ENCODE measurements around the gene DNAAF2.
A peak's percentile ranks its signal among the peaks of the same experiment; 100 is the strongest.
"Not testable (repeated sequence)": the region's sequence is repeated elsewhere in the genome, so short reads cannot be mapped to it uniquely, and the experiment has no call there.

DNAAF2 gene

GRCh38 chr14:49622022-49622607, 12.9 kb downstream of the DNAAF2 start:
- DNase-seq (ENCODE audit: low read depth), result no peak

- DNase-seq (ENCODE audit: low read depth), result peak; percentile 49
These were observed 13.7 kb downstream of the DNAAF2 start for GRCh38 chr14:49621114-49621881.

GRCh38 chr14:49620182-49621113, 14.6 kb downstream of the DNAAF2 start, which contains the start of the genes MGAT2 and RPL36AL:
Gene MGAT2, plus strand, starts transcription at chr14:49620799. Its CDS starts 470 bp downstream, at chr14:49621269.
Gene RPL36AL, minus strand, starts transcription at chr14:49620626. Its CDS starts 1,522 bp downstream, at chr14:49619104.
- peak; percentile 90 for DNase-seq (ENCODE audit: low read depth)

GRCh38 chr14:49619730-49620129, 15.3 kb downstream of the DNAAF2 start:
- no peak for DNase-seq (ENCODE audit: low read depth)

DNA sequence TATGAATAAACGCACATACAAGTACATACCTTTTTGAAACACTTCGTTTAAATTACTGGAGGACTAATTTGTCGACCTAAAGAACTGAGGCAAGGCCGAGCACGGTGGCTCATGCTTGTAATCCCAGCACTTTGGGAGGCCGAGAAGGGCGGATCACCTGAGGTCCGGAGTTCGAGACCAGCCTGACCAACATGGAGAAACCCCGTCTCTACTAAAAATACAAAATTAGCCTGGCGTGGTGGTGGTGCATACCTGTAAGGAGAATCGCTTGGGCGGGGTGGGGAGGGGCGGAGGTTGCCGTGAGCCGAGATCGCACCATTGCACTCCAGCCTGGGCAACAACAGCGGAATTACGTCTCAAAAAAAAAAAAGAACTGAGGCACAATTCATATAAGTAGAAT, 15.8 kb downstream of the DNAAF2 start:
- not testable (repeated sequence) for DNase-seq (ENCODE audit: low read depth)

- DNase-seq (ENCODE audit: low read depth), result no peak
These were observed 17.1 kb downstream of the DNAAF2 start for GRCh38 chr14:49617852-49618519.

- no peak for DNase-seq (ENCODE audit: low read depth)
These were observed 19.3 kb downstream of the DNAAF2 start for GRCh38 chr14:49615776-49616175.

- no peak for DNase-seq (ENCODE audit: low read depth)
These were observed 20.8 kb downstream of the DNAAF2 start for GRCh38 chr14:49614196-49614595.

GRCh38 chr14:49612671-49613070, 22.4 kb downstream of the DNAAF2 start:
- no peak for DNase-seq (ENCODE audit: low read depth)

DNA sequence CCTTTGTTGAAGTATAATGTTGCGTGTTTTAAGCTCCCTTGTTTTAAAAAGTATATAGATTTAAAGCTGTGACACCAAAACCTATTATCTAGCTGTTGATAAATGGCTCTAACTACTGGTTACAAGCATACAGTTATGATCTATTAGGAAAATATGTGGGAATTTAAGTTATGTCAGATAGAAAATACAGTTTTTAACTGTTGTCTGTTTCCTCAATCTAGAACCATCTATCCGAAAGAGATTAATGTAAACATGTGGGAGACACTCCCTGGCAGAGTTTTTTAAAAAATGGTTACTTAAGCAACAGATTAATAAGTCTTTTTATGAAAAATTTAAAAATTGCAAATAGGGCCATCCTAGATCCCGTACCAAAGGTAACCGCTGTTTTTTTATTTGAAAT, 22.8 kb downstream of the DNAAF2 start:
- DNase-seq (ENCODE audit: low read depth), result no peak

- no peak for DNase-seq (ENCODE audit: low read depth)
These were observed 27.5 kb downstream of the DNAAF2 start for GRCh38 chr14:49607583-49607982.

DNA sequence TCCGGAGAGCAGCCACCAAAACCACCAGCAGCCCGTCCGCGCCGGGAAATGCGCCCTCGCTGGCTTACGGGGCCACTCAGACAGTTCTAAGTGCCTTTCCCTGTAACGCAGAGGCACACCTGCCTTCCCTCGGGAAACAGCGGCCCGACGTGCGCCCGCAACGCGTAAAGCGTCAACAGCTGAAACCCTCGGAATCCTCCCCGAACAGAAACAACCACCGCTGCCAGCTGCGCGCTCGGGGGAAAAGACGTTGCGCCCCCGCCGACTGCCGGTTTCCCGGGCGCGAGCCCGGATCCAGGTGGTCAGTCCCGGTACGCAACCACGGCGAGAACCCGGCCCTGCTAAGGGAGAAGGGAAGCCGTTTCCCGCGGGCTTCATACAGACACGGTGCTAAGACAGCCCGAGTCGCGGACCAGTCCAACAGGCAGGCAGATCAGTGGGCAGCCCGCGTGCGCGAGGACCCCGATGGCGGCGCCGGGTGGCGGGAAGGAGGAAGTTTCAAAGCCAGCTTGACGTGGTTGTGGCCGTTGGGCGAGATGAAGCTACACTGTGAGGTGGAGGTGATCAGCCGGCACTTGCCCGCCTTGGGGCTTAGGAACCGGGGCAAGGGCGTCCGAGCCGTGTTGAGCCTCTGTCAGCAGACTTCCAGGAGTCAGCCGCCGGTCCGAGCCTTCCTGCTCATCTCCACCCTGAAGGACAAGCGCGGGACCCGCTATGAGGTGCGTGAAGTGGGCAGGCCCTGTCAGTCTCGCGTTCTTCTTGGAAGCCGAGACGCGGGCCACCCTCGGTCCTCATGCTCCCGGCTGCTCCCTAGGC, 36.4 kb downstream of the DNAAF2 start, which contains the start of gene LRR1:
LRR1 (plus strand) TSS at position 456 of the 816 bp plus-strand sequence; CDS start at position 537, 81 bp downstream.
- DNase-seq (ENCODE audit: low read depth), result peak; percentile 78

DNA sequence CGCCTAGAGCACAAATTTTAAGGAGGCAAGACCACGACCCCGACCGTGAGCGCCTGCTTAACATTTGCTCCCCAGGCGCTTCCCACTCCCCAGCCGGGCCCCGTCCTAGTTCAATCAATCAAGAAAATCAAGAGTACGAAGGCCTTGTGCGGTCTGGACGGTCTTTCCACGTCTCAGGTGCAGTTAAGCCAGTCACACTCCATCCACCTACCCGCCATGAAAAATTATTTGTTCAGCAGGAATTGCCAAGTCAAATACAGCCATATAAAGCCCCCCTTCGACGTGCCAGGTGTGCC, 36.9 kb downstream of the DNAAF2 start:
- no peak for DNase-seq (ENCODE audit: low read depth)

GRCh38 chr14:49594347-49595091, 40.5 kb downstream of the DNAAF2 start:
- DNase-seq (ENCODE audit: low read depth), result no peak

- no peak for DNase-seq (ENCODE audit: low read depth)
These were observed 42.0 kb downstream of the DNAAF2 start for GRCh38 chr14:49593016-49593415.

DNA sequence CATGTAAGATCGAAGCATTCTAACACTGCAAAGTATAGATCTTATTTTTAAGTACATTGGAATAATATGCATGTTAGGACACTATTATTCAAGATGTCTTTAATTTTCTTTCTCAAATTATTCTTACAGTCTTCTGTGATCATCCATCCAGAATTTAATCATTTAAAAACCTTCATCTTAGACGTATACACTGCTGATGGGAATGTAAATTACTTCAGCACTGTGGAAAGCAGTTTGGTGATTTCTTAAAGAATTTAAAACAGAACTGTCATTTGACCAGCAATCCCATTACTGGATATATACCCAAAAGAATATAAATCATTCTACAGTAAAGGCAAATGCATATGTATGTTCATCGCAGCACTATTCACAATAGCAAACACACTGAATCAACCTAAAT, 45.7 kb downstream of the DNAAF2 start:
- no peak for DNase-seq (ENCODE audit: low read depth)

DNA sequence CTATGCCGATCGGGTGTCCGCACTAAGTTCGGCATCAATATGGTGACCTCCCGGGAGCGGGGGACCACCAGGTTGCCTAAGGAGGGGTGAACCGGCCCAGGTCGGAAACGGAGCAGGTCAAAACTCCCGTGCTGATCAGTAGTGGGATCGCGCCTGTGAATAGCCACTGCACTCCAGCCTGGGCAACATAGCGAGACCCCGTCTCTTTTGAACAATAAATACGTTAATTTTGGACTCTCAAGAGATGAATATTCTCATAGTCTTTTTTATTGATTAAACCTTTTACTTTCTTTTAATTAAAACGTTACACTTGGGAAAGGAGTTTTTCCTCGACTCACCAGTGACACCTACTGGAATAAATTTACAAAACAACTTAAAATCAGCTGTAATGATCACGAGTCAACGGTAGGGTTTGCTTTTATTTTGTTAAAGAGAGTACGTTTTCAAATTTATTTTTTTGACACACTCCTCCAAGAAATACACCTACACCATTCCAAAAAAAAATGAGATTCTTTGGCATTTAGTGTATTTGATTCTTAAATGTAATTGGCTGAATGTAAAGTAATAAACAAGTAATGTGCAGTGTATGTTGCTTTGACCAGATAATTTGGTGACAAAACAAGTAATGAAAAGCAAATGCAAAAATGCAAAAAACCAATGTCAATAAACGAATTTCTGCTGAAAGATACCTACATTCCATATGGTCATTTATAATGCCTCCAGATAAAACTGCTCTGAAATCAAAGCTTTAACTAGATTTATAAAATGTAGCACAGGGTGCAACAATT, 48.2 kb downstream of the DNAAF2 start:
- DNase-seq (ENCODE audit: low read depth), result peak; percentile 51

DNA sequence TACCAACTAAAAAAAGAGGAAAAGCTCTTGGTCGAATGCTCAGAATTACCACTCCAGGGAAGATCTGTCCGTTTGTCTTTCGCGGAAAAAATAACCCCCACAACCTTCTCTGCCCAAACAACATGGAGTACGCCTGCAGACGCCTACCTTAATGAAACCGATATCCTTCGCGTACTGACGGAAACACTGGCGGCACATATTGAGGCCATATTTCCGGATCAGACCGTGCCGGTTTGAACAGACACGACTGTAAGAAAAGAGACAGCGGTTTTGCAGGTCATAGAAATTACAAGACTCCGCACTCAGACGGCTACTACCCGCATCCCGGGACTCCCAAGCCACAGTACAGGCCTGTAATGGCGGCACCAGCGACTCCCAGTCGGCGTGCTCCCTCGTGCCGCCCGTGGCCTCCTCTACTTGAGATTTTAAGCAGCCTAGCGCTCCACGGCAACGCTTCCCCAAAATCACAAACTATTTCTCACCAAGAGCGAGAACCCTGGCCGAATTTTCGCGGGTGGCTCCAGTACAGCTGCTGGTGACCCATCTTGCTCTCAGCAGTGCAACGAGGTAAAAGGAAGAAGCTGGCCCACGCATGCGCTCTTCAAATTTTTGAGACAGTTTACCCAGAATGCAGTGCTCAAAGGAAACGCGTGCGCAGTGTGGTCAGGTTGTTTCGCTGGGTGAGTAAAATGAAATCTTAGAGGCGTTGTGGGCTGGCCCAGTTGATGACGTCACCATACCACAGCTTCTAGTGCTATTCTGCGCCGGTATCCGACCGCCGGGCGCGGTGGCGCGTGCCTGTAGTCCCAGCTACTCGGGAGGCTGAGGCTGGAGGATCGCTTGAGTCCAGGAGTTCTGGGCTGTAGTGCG, 49.0 kb downstream of the DNAAF2 start, which contains the start of gene RPS29:
RPS29 (minus strand) TSS at position 578 of the 870 bp plus-strand sequence; CDS start at position 544, 34 bp downstream.
- DNase-seq (ENCODE audit: low read depth), result peak; percentile 94

Measured in stimulated activated CD8-positive, alpha-beta memory T cell treated with anti-CD3 and anti-CD28 coated beads, Interleukin-4, amount 100 ng/mL, for 24 hours (primary cell).